ENCODE measurements around the gene GABRD.

GABRD gene, protein sequence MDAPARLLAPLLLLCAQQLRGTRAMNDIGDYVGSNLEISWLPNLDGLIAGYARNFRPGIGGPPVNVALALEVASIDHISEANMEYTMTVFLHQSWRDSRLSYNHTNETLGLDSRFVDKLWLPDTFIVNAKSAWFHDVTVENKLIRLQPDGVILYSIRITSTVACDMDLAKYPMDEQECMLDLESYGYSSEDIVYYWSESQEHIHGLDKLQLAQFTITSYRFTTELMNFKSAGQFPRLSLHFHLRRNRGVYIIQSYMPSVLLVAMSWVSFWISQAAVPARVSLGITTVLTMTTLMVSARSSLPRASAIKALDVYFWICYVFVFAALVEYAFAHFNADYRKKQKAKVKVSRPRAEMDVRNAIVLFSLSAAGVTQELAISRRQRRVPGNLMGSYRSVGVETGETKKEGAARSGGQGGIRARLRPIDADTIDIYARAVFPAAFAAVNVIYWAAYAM
- 0 to 0.19 (median 0) reads per million in 3 donors for total RNA-seq

- Histone ChIP-seq H3K4me3 (ENCODE audit: insufficient read depth, low read depth, low read length, poor library complexity, severe bottlenecking) (no peak within 1 kb of the TSS), H3K27ac (ENCODE audit: insufficient read depth, low read length, poor library complexity, severe bottlenecking) (no peak within 1 kb of the TSS), H3K9me3 (ENCODE audit: control insufficient read depth, low read length) (no peaks in the 10 kb centered on the region), H3K36me3 (ENCODE audit: control insufficient read depth, insufficient read depth, low read length) (no peaks in the 10 kb centered on the region), H3K27me3 (replicated peaks; ENCODE audit: control insufficient read depth, insufficient read depth, low read length, poor library complexity, severe bottlenecking) (peaks cover 33% of the 10 kb centered on the region), H3K4me1 (ENCODE audit: control insufficient read depth, insufficient read depth, low read length, poor library complexity, severe bottlenecking) (peaks cover 9% of the 10 kb centered on the region)
- no peak for DNase-seq
These were observed at the start of gene GABRD for GRCh38 chr1:2019172-2019543. Gene GABRD (plus strand): TSS chr1:2019345. CDS start chr1:2019424, 79 bp downstream.

DNA sequence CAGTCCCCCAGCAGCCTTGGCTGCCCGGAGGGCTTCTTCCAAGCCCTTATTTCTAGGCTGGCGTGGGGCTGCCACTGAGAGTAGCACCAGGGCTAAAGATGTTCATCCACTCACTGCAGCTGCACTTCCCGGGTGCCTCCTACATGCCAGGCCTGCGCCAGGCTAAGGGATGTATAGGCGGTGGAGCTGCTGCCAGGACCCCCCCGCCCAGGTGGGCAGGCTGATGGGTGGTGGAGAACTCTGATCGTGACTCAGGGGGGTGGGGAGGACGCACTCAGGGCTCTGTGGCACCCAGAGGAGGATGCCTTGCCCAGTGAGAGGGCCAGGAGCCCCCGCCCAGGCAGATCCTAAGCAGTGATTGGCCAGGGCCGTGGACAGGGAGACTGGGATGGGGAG lies 49.6 kb upstream of the GABRD start:
- H3K4me3 ChIP-seq (ENCODE audit: insufficient read depth, low read depth, low read length, poor library complexity, severe bottlenecking), result no peak overlapping the region
- H3K27me3 ChIP-seq (replicated peaks; ENCODE audit: control insufficient read depth, insufficient read depth, low read length, poor library complexity, severe bottlenecking), result no peaks in the 10 kb centered on the region
- H3K9me3 ChIP-seq (ENCODE audit: control insufficient read depth, low read length), result no peaks in the 10 kb centered on the region
- no peaks in the 10 kb centered on the region for H3K36me3 ChIP-seq (ENCODE audit: control insufficient read depth, insufficient read depth, low read length)
- DNase-seq, result no peak
- H3K4me1 ChIP-seq (ENCODE audit: control insufficient read depth, insufficient read depth, low read length, poor library complexity, severe bottlenecking), result no peaks in the 10 kb centered on the region
- H3K27ac ChIP-seq (ENCODE audit: insufficient read depth, low read length, poor library complexity, severe bottlenecking), result no peak overlapping the region

- Histone ChIP-seq H3K4me3 (ENCODE audit: insufficient read depth, low read depth, low read length, poor library complexity, severe bottlenecking) (no peak overlapping the region), H3K27ac (ENCODE audit: insufficient read depth, low read length, poor library complexity, severe bottlenecking) (no peak overlapping the region), H3K27me3 (replicated peaks; ENCODE audit: control insufficient read depth, insufficient read depth, low read length, poor library complexity, severe bottlenecking) (no peaks in the 10 kb centered on the region), H3K36me3 (ENCODE audit: control insufficient read depth, insufficient read depth, low read length) (no peaks in the 10 kb centered on the region), H3K9me3 (ENCODE audit: control insufficient read depth, low read length) (no peaks in the 10 kb centered on the region), H3K4me1 (ENCODE audit: control insufficient read depth, insufficient read depth, low read length, poor library complexity, severe bottlenecking) (no peaks in the 10 kb centered on the region)
- no peak for DNase-seq
These were observed 49.0 kb upstream of the GABRD start for GRCh38 chr1:1969953-1970716.

GRCh38 chr1:1971017-1971416 lies 48.1 kb upstream of the GABRD start:
- Histone ChIP-seq H3K9me3 (ENCODE audit: control insufficient read depth, low read length) (no peaks in the 10 kb centered on the region), H3K27ac (ENCODE audit: insufficient read depth, low read length, poor library complexity, severe bottlenecking) (no peak overlapping the region), H3K4me1 (ENCODE audit: control insufficient read depth, insufficient read depth, low read length, poor library complexity, severe bottlenecking) (no peaks in the 10 kb centered on the region), H3K27me3 (replicated peaks; ENCODE audit: control insufficient read depth, insufficient read depth, low read length, poor library complexity, severe bottlenecking) (no peaks in the 10 kb centered on the region), H3K4me3 (ENCODE audit: insufficient read depth, low read depth, low read length, poor library complexity, severe bottlenecking) (no peak overlapping the region), H3K36me3 (ENCODE audit: control insufficient read depth, insufficient read depth, low read length) (no peaks in the 10 kb centered on the region)
- no peak for DNase-seq

GRCh38 chr1:1971688-1972087 lies 47.5 kb upstream of the GABRD start:
- H3K27ac ChIP-seq (ENCODE audit: insufficient read depth, low read length, poor library complexity, severe bottlenecking), result no peak overlapping the region
- no peak for DNase-seq
- H3K4me1 ChIP-seq (ENCODE audit: control insufficient read depth, insufficient read depth, low read length, poor library complexity, severe bottlenecking), result no peaks in the 10 kb centered on the region

GRCh38 chr1:1972976-1973715 lies 46.0 kb upstream of the GABRD start:
- no peak overlapping the region for H3K4me3 ChIP-seq (ENCODE audit: insufficient read depth, low read depth, low read length, poor library complexity, severe bottlenecking)
- H3K27ac ChIP-seq (ENCODE audit: insufficient read depth, low read length, poor library complexity, severe bottlenecking), result no peak overlapping the region
- H3K36me3 ChIP-seq (ENCODE audit: control insufficient read depth, insufficient read depth, low read length), result no peaks in the 10 kb centered on the region
- no peaks in the 10 kb centered on the region for H3K4me1 ChIP-seq (ENCODE audit: control insufficient read depth, insufficient read depth, low read length, poor library complexity, severe bottlenecking)
- no peak for DNase-seq
- H3K9me3 ChIP-seq (ENCODE audit: control insufficient read depth, low read length), result no peaks in the 10 kb centered on the region
- H3K27me3 ChIP-seq (replicated peaks; ENCODE audit: control insufficient read depth, insufficient read depth, low read length, poor library complexity, severe bottlenecking), result no peaks in the 10 kb centered on the region

More at GRCh38 chr1:1971688-1972087, 47.5 kb upstream of the GABRD start:
- Histone ChIP-seq H3K9me3 (ENCODE audit: control insufficient read depth, low read length) (no peaks in the 10 kb centered on the region), H3K4me3 (ENCODE audit: insufficient read depth, low read depth, low read length, poor library complexity, severe bottlenecking) (no peak overlapping the region), H3K27me3 (replicated peaks; ENCODE audit: control insufficient read depth, insufficient read depth, low read length, poor library complexity, severe bottlenecking) (no peaks in the 10 kb centered on the region), H3K36me3 (ENCODE audit: control insufficient read depth, insufficient read depth, low read length) (no peaks in the 10 kb centered on the region)

GRCh38 chr1:1973716-1974642 lies 45.2 kb upstream of the GABRD start:
- Histone ChIP-seq H3K36me3 (ENCODE audit: control insufficient read depth, insufficient read depth, low read length) (no peaks in the 10 kb centered on the region), H3K27ac (ENCODE audit: insufficient read depth, low read length, poor library complexity, severe bottlenecking) (no peak overlapping the region), H3K4me1 (ENCODE audit: control insufficient read depth, insufficient read depth, low read length, poor library complexity, severe bottlenecking) (no peaks in the 10 kb centered on the region), H3K9me3 (ENCODE audit: control insufficient read depth, low read length) (no peaks in the 10 kb centered on the region), H3K27me3 (replicated peaks; ENCODE audit: control insufficient read depth, insufficient read depth, low read length, poor library complexity, severe bottlenecking) (no peaks in the 10 kb centered on the region), H3K4me3 (ENCODE audit: insufficient read depth, low read depth, low read length, poor library complexity, severe bottlenecking) (no peak overlapping the region)
- DNase-seq, result no peak

GRCh38 chr1:1974834-1975233 lies 44.3 kb upstream of the GABRD start:
- Histone ChIP-seq H3K27me3 (replicated peaks; ENCODE audit: control insufficient read depth, insufficient read depth, low read length, poor library complexity, severe bottlenecking) (no peaks in the 10 kb centered on the region), H3K4me1 (ENCODE audit: control insufficient read depth, insufficient read depth, low read length, poor library complexity, severe bottlenecking) (no peaks in the 10 kb centered on the region), H3K4me3 (ENCODE audit: insufficient read depth, low read depth, low read length, poor library complexity, severe bottlenecking) (no peak overlapping the region), H3K36me3 (ENCODE audit: control insufficient read depth, insufficient read depth, low read length) (no peaks in the 10 kb centered on the region), H3K9me3 (ENCODE audit: control insufficient read depth, low read length) (no peaks in the 10 kb centered on the region), H3K27ac (ENCODE audit: insufficient read depth, low read length, poor library complexity, severe bottlenecking) (no peak overlapping the region)
- no peak for DNase-seq

- H3K4me3 ChIP-seq (ENCODE audit: insufficient read depth, low read depth, low read length, poor library complexity, severe bottlenecking), result no peak overlapping the region
- no peaks in the 10 kb centered on the region for H3K9me3 ChIP-seq (ENCODE audit: control insufficient read depth, low read length)
- H3K4me1 ChIP-seq (ENCODE audit: control insufficient read depth, insufficient read depth, low read length, poor library complexity, severe bottlenecking), result no peaks in the 10 kb centered on the region
- no peaks in the 10 kb centered on the region for H3K27me3 ChIP-seq (replicated peaks; ENCODE audit: control insufficient read depth, insufficient read depth, low read length, poor library complexity, severe bottlenecking)
- no peak overlapping the region for H3K27ac ChIP-seq (ENCODE audit: insufficient read depth, low read length, poor library complexity, severe bottlenecking)
- H3K36me3 ChIP-seq (ENCODE audit: control insufficient read depth, insufficient read depth, low read length), result no peaks in the 10 kb centered on the region
- DNase-seq, result no peak
These were observed 43.6 kb upstream of the GABRD start for GRCh38 chr1:1975535-1975934.

Data from effector memory CD4-positive, alpha-beta T cell (primary cell).